ENCODE measurements around the gene POLR1A.

- no peak for TF ChIP-seq POLR2AphosphoS5 (IDR thresholded peaks at IDR 0.05; ENCODE audit: insufficient read depth in 1 of 2, low read depth in 1 of 2)
- TF ChIP-seq CTCF (IDR thresholded peaks at IDR 0.05), result no peak
These were observed 30.0 kb upstream of the POLR1A start for GRCh38 chr2:86135653-86136052.
